DMS79 (cell line): Measurements from ENCODE around the gene R3HDM2.
"Not testable (repeated sequence)": the region's sequence is repeated elsewhere in the genome, so short reads cannot be mapped to it uniquely, and the experiment has no call there.

ENCODE experiments used
- DNase-seq: peaks from one replicate; lab custom pipeline; 2025; lab: John Stamatoyannopoulos, UW

R3HDM2 gene

GRCh38 chr12:57452937-57453509 lies 22.2 kb upstream of the R3HDM2 start:
- no peak for DNase-seq

- DNase-seq = no peak
Measured at GRCh38 chr12:57452181-57452936, 21.5 kb upstream of the R3HDM2 start.

GRCh38 chr12:57451233-57451778 lies 20.5 kb upstream of the R3HDM2 start:
- DNase-seq = no peak

GRCh38 chr12:57450057-57450456 lies 19.2 kb upstream of the R3HDM2 start:
- DNase-seq = no peak

- no peak for DNase-seq
Measured at GRCh38 chr12:57449375-57449774, 18.5 kb upstream of the R3HDM2 start.

- no peak for DNase-seq
Measured at GRCh38 chr12:57448669-57449068, 17.8 kb upstream of the R3HDM2 start.

GRCh38 chr12:57446292-57446960 lies 15.6 kb upstream of the R3HDM2 start:
- no peak for DNase-seq

- DNase-seq = no peak
Measured at GRCh38 chr12:57444744-57445143, 13.9 kb upstream of the R3HDM2 start.

- DNase-seq = not testable (repeated sequence)
Measured at GRCh38 chr12:57444337-57444736, 13.5 kb upstream of the R3HDM2 start.

GRCh38 chr12:57441846-57442427 lies 11.1 kb upstream of the R3HDM2 start:
- DNase-seq = no peak

GRCh38 chr12:57441393-57441792 lies 10.6 kb upstream of the R3HDM2 start:
- DNase-seq = not testable (repeated sequence)

- DNase-seq = no peak
Measured at GRCh38 chr12:57439762-57440266, 9.0 kb upstream of the R3HDM2 start.

GRCh38 chr12:57438400-57438799 lies 7.6 kb upstream of the R3HDM2 start:
- no peak for DNase-seq

GRCh38 chr12:57435293-57435692 lies 4.5 kb upstream of the R3HDM2 start:
- DNase-seq = no peak

- DNase-seq = no peak
Measured at GRCh38 chr12:57434517-57435223, 3.8 kb upstream of the R3HDM2 start, which contains the start of gene INHBC. INHBC (plus strand) TSS chr12:57434784; CDS start chr12:57434887, 103 bp downstream.

GRCh38 chr12:57433370-57433769 lies 2.5 kb upstream of the R3HDM2 start:
- DNase-seq = no peak

- no peak for DNase-seq
Measured at GRCh38 chr12:57431654-57432188, 878 bp upstream of the R3HDM2 start.

- DNase-seq = peak; percentile 1
Measured at GRCh38 chr12:57430112-57430930, 522 bp downstream of the R3HDM2 start.

- no peak for DNase-seq
Measured at GRCh38 chr12:57429473-57430111, 1.3 kb downstream of the R3HDM2 start.

- DNase-seq = no peak
Measured at GRCh38 chr12:57428965-57429364, 1.9 kb downstream of the R3HDM2 start.
